ENCODE results near the gene UBE2M. TPM values are rescaled to one million over a fixed set of nuclear protein-coding genes. Genes with fewer than 3 reads are reported as not detected.

UBE2M gene
- total RNA-seq, 1 experiment from 2014 or later: 133 TPM

- DNase-seq: no peak
- H3K9me3 Mint-ChIP-seq (ENCODE audit: unreplicated experiment): no peaks in the 10 kb centered on the region
- CTCF ChIA-PET: interaction anchor here (0.7 kb wide), 1 partner anchor 38 kb away, joined by 3 read pairs; the partner anchor contains the start of gene ZBTB45
- H3K4me3 ChIP-seq (ENCODE audit: low read depth, low read length): peak overlapping the region; percentile 69
- intact Hi-C loops (cut with micrococcal nuclease; ENCODE audit: unreplicated experiment): loop anchor here (1.0 kb wide), 1 partner anchor 38 kb away; the partner anchor contains the start of gene ZBTB45
- H3K27me3 Mint-ChIP-seq (ENCODE audit: insufficient read depth, unreplicated experiment): no peaks in the 10 kb centered on the region
- no peaks in the 10 kb centered on the region for H3K9me3 ChIP-seq
- peaks cover 17% of the 10 kb centered on the region; the same call in 1 of the 2 replicates for H3K4me1 ChIP-seq
- TF ChIP-seq CTCF (IDR thresholded peaks at IDR 0.05; ENCODE audit: insufficient read depth in 1 of 2, low read depth in 1 of 2, low read length in 1 of 2, severe bottlenecking in 1 of 2, unreplicated experiment in 1 of 2): no peak
- peaks cover 3% of the 10 kb centered on the region for H3K36me3 ChIP-seq (ENCODE audit: control insufficient read depth, insufficient read depth, low read length)
- H3K27ac Mint-ChIP-seq (ENCODE audit: unreplicated experiment): peak overlapping the region; percentile 98
- BruUV-seq (replicated peaks): no TSS peak
- POLR2A ChIA-PET: interaction anchor here (0.7 to 1.6 kb wide), 2 partner anchors 13 to 14 kb away, joined by 3 to 6 read pairs; partner anchors contain the start of gene TRIM28
- H3K27me3 ChIP-seq (replicated peaks; ENCODE audit: control insufficient read depth, insufficient read depth, low read length): no peaks in the 10 kb centered on the region
- H3K4me1 Mint-ChIP-seq (ENCODE audit: low read depth, unreplicated experiment): peaks cover 32% of the 10 kb centered on the region
- peaks cover 97% of the 10 kb centered on the region for H3K36me3 Mint-ChIP-seq (ENCODE audit: insufficient read depth, unreplicated experiment)
- peak overlapping the region; percentile 99 for H3K4me3 Mint-ChIP-seq (ENCODE audit: unreplicated experiment)
Observed at GRCh38 chr19:58557221-58558065, 968 bp downstream of the UBE2M start.

- ChIA-PET CTCF (interaction anchor here (0.7 kb wide), 1 partner anchor 37 kb away, joined by 3 read pairs; the partner anchor contains the start of gene ZBTB45), POLR2A (interaction anchor here (0.7 to 1.6 kb wide), 2 partner anchors 12 to 13 kb away, joined by 3 to 6 read pairs; partner anchors contain the start of gene TRIM28)
- Histone ChIP-seq H3K36me3 (ENCODE audit: control insufficient read depth, insufficient read depth, low read length) (peaks cover 3% of the 10 kb centered on the region), H3K9me3 (no peaks in the 10 kb centered on the region), H3K4me3 (ENCODE audit: low read depth, low read length) (peak overlapping the region; percentile 69), H3K4me1 (peaks cover 14% of the 10 kb centered on the region; the same call in 1 of the 2 replicates), H3K27me3 (replicated peaks; ENCODE audit: control insufficient read depth, insufficient read depth, low read length) (no peaks in the 10 kb centered on the region)
- intact Hi-C loops (cut with micrococcal nuclease; ENCODE audit: unreplicated experiment): no loop called here
- DNase-seq: no peak
- no TSS peak for BruUV-seq (replicated peaks)
- Mint-ChIP-seq H3K4me3 (ENCODE audit: unreplicated experiment) (peak overlapping the region; percentile 99), H3K4me1 (ENCODE audit: low read depth, unreplicated experiment) (peaks cover 33% of the 10 kb centered on the region), H3K9me3 (ENCODE audit: unreplicated experiment) (no peaks in the 10 kb centered on the region), H3K27ac (ENCODE audit: unreplicated experiment) (peak overlapping the region; percentile 98), H3K27me3 (ENCODE audit: insufficient read depth, unreplicated experiment) (no peaks in the 10 kb centered on the region), H3K36me3 (ENCODE audit: insufficient read depth, unreplicated experiment) (peaks cover 97% of the 10 kb centered on the region)
- TF ChIP-seq CTCF (IDR thresholded peaks at IDR 0.05; ENCODE audit: insufficient read depth in 1 of 2, low read depth in 1 of 2, low read length in 1 of 2, severe bottlenecking in 1 of 2, unreplicated experiment in 1 of 2): no peak
Observed at GRCh38 chr19:58556622-58557220, 1.7 kb downstream of the UBE2M start.

- no peak for DNase-seq
- no peak overlapping the region for H3K4me3 ChIP-seq (ENCODE audit: low read depth, low read length)
Observed at GRCh38 chr19:58555920-58556621, 2.3 kb downstream of the UBE2M start.

More at GRCh38 chr19:58555920-58556621, 2.3 kb downstream of the UBE2M start:
- intact Hi-C loops (cut with micrococcal nuclease; ENCODE audit: unreplicated experiment): loop anchor here (1.0 kb wide), 1 partner anchor 12 kb away; the partner anchor contains the start of gene TRIM28
- peaks cover 14% of the 10 kb centered on the region; the same call in 1 of the 2 replicates for H3K4me1 ChIP-seq
- H3K4me3 Mint-ChIP-seq (ENCODE audit: unreplicated experiment): peak overlapping the region; percentile 99
- no peaks in the 10 kb centered on the region for H3K27me3 Mint-ChIP-seq (ENCODE audit: insufficient read depth, unreplicated experiment)
- ChIA-PET CTCF (no interaction called here), POLR2A (interaction anchor here (3.5 kb wide), 1 partner anchor 12 kb away, joined by 40 read pairs; the partner anchor contains the start of gene TRIM28)
- H3K27me3 ChIP-seq (replicated peaks; ENCODE audit: control insufficient read depth, insufficient read depth, low read length): no peaks in the 10 kb centered on the region
- H3K27ac Mint-ChIP-seq (ENCODE audit: unreplicated experiment): peak overlapping the region; percentile 98
- BruUV-seq (replicated peaks): TSS peak; percentile 7
- no peaks in the 10 kb centered on the region for H3K9me3 ChIP-seq
- H3K36me3 Mint-ChIP-seq (ENCODE audit: insufficient read depth, unreplicated experiment): peaks cover 97% of the 10 kb centered on the region
- H3K4me1 Mint-ChIP-seq (ENCODE audit: low read depth, unreplicated experiment): peaks cover 33% of the 10 kb centered on the region
- H3K9me3 Mint-ChIP-seq (ENCODE audit: unreplicated experiment): no peaks in the 10 kb centered on the region
- peaks cover 3% of the 10 kb centered on the region for H3K36me3 ChIP-seq (ENCODE audit: control insufficient read depth, insufficient read depth, low read length)
- TF ChIP-seq CTCF (IDR thresholded peaks at IDR 0.05; ENCODE audit: insufficient read depth in 1 of 2, low read depth in 1 of 2, low read length in 1 of 2, severe bottlenecking in 1 of 2, unreplicated experiment in 1 of 2): no peak

Measured in Caco-2 (cell line).